BJ (cell line): Measurements from ENCODE around the gene SENP1. TPM values are rescaled to one million over a fixed set of nuclear protein-coding genes. Genes with fewer than 3 reads are reported as not detected.

Experiments
- CTCF ChIA-PET: fragments of 350-600 bp; formaldehyde crosslinking; extraction: SDS; loops from one replicate; lab custom pipeline; 2021; ENCODE audit warnings: antibody characterized with exemption, inconsistent platforms; lab: Yijun Ruan, JAX
- POLR2A ChIA-PET: fragments of 300-600 bp; sonication (Branson Sonifier 250); formaldehyde crosslinking; extraction: SDS; loops from one replicate; lab custom pipeline; 2021; ENCODE audit warnings: antibody characterized with exemption; lab: Charles Lee
- DNase-seq: peaks from one replicate; pipeline ENCODE4 v3.0.0-alpha.2; 2011; ENCODE audit warnings: low read depth
- H3K27me3 ChIP-seq: 2 replicates; pipeline ENCODE4 v1.6.0; 2011; ENCODE audit warnings: low read length; ENCODE audit not compliant: control insufficient read depth, insufficient read depth
- H3K36me3 ChIP-seq: 2 replicates; pipeline ENCODE4 v1.5.1; 2011; ENCODE audit warnings: low read length; ENCODE audit not compliant: control insufficient read depth, insufficient read depth
- H3K4me3 ChIP-seq: 2 replicates; pipeline ENCODE4 v1.5.1; 2011; ENCODE audit warnings: low read depth, mild to moderate bottlenecking, control low read depth, low read length
- CTCF ChIP-seq: IDR thresholded peaks from 2 replicates; pipeline ENCODE4 v1.5.1; 2011; ENCODE audit warnings: low read depth, mild to moderate bottlenecking, control low read depth, inconsistent platforms, low read length, moderate library complexity; ENCODE audit not compliant: insufficient read depth
- polyA plus RNA-seq: library from polyadenylated mRNA; depleted of rRNA; stranded (reverse); fragments of >200 nt; gene quantifications from 2 replicates; pipeline ENCODE4 v1.2.3, GENCODE V29; 2011

SENP1 gene
- polyA plus RNA-seq, 1 experiment = 10.3 TPM

GRCh38 chr12:48054955-48055821 lies 50.7 kb downstream of the SENP1 start:
- H3K4me3 ChIP-seq = no peak overlapping the region
- no peak for TF ChIP-seq CTCF
- no peak for DNase-seq
- POLR2A ChIA-PET = no interaction called here
- H3K36me3 ChIP-seq = 0 out of 2 replicates have a peak, but pooled peaks cover under 1% of the 10 kb centered on the region
- CTCF ChIA-PET = interaction anchor here (0.5 kb wide), 1 partner anchor 17 kb away, joined by 3 read pairs; no protein-coding TSS in a partner anchor
- H3K27me3 ChIP-seq = no peaks in the 10 kb centered on the region

DNA sequence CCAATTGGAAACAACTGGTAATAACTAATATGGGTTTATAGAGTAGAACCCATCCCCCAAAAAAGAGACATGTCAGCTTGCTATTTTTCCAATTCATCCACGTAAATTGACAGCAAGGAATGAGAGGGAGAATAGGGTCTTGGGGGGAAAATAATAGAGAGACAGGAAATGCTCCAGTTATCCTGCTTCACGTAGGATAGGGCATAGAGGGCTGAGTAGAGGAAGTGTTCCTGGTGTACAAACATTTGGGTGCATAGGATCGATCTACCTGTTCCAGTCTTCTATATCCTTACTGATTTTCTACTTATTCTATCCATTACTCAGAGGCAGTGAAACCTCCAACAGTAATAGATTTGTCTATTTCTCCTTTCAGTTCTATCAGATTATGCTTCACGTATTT lies 52.0 kb downstream of the SENP1 start:
- H3K27me3 ChIP-seq = no peaks in the 10 kb centered on the region
- H3K4me3 ChIP-seq = no peak overlapping the region
- no peak for TF ChIP-seq CTCF
- no peak for DNase-seq
- POLR2A ChIA-PET = no interaction called here
- CTCF ChIA-PET = interaction anchor here (1.2 kb wide), 1 partner anchor 11 kb away, joined by 4 read pairs; no protein-coding TSS in a partner anchor
- 0 out of 2 replicates have a peak, but pooled peaks cover 1% of the 10 kb centered on the region for H3K36me3 ChIP-seq

DNA sequence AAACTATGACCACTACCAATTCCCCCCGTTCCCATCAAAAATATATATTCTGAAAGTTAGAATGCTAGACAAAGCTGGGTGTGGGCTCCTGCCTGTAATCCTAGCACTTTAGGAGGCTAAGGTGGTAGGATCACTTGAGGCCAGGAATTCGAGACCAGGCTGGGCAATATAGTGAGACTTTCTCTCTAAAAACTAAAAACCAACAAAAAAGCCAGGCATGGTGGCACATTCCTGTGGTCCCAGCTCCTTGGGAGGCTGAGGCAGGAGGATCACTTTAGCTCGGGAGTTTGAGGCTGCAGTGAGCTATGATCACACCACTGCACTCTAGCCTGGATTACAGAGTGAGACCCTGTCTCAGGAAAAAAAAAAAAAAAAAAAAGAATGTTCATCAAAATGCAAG lies 52.8 kb downstream of the SENP1 start:
- Histone ChIP-seq H3K27me3 (no peaks in the 10 kb centered on the region), H3K4me3 (no peak overlapping the region), H3K36me3 (0 out of 2 replicates have a peak, but pooled peaks cover 1% of the 10 kb centered on the region)
- TF ChIP-seq CTCF = no peak
- ChIA-PET POLR2A (interaction anchor here (0.7 kb wide), 1 partner anchor 202 kb away, joined by 27 read pairs; no protein-coding TSS in a partner anchor), CTCF (interaction anchor here (1.2 kb wide), 1 partner anchor 10 kb away, joined by 4 read pairs; no protein-coding TSS in a partner anchor)
- no peak for DNase-seq

DNA sequence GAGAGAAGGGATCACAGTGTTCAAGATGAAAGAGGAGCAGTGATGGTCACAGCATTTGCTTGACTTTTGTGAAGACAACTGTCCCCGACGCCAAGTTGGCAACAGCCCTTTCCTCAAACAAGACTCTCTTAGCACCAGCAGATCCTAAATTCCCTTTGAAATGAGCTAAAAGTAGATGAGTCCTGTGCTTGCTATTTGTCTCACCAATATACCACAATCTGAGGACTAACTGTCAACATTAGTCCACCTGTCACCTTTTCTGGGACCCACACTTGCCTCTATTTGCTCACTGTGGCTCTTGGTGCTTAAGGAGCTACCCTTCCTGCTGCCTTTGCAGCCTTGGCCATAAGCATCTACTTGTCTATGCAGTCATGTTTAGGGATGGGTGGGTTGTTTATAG lies 54.2 kb downstream of the SENP1 start:
- CTCF ChIA-PET = interaction anchor here (1.4 kb wide), 1 partner anchor 11 kb away, joined by 4 read pairs; no protein-coding TSS in a partner anchor
- TF ChIP-seq CTCF = no peak
- Histone ChIP-seq H3K36me3 (peaks cover 1% of the 10 kb centered on the region; the same call in 1 of the 2 replicates), H3K4me3 (no peak overlapping the region), H3K27me3 (no peaks in the 10 kb centered on the region)
- POLR2A ChIA-PET = no interaction called here
- no peak for DNase-seq

- peaks cover 2% of the 10 kb centered on the region for H3K36me3 ChIP-seq
- no peak for DNase-seq
- ChIA-PET POLR2A (no interaction called here), CTCF (no interaction called here)
- H3K27me3 ChIP-seq = no peaks in the 10 kb centered on the region
- no peak for TF ChIP-seq CTCF
- no peak overlapping the region for H3K4me3 ChIP-seq
Measured at GRCh38 chr12:48050174-48050573, 55.7 kb downstream of the SENP1 start.
